GM19035 (cell line): Measurements from ENCODE around the gene ME1.
"Not testable (repeated sequence)": the region's sequence is repeated elsewhere in the genome, so short reads cannot be mapped to it uniquely, and the experiment has no call there.

Experiments used
- ATAC-seq: cut with Tn5 transposase; IDR thresholded peaks from one replicate; pipeline ENCODE4 v1.9.1; 2021; ENCODE audit not compliant: unreplicated experiment

ME1 gene

DNA sequence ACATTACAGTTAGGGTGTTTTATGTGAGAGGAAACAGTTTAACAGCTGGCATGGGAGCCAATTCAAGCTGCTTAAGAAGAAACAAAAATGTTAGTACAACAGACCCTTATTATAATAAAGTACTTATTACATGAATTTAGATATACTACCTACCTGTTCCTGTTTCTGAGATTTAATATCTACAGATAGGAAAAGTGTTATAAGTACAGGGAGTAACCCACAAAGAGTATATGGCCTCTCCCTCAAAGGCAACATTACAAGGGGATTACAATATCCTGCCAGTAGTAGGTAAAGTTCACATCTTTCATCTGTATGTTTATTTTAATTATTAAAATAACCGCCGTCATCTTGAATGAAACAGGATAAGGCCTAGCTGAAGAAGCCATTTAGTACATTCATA is 1.8 kb upstream of the ME1 start:
- ATAC-seq: no peak

DNA sequence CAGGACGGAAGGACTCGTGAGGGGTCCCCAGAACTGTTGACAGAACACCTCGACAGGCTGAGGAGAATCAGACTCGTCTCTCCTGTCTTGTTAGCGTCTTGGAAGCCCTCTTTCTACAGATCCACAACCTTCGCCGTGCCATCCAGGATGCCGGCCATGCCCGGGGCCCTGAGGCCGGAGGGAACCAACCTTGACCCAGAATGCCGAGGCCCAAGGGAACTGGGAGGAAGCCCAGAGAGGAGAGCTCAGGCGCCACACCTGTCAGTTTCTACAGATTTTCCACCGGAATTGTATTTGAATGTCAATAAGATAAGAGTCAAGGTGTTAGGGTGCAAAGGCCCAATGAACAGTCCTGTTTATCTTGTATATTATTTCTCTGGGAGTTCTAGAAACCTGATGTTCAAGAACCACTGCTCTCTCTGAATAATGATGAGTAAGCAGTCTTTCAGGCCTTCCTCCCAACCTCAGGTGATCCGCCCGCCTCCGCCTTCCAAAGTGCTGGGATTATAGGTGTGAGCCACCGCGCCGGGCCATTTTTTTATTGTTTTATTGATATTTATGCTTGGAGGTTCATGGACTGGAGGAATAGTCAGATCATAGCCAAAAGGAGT is 799 bp upstream of the ME1 start:
- no peak for ATAC-seq

DNA sequence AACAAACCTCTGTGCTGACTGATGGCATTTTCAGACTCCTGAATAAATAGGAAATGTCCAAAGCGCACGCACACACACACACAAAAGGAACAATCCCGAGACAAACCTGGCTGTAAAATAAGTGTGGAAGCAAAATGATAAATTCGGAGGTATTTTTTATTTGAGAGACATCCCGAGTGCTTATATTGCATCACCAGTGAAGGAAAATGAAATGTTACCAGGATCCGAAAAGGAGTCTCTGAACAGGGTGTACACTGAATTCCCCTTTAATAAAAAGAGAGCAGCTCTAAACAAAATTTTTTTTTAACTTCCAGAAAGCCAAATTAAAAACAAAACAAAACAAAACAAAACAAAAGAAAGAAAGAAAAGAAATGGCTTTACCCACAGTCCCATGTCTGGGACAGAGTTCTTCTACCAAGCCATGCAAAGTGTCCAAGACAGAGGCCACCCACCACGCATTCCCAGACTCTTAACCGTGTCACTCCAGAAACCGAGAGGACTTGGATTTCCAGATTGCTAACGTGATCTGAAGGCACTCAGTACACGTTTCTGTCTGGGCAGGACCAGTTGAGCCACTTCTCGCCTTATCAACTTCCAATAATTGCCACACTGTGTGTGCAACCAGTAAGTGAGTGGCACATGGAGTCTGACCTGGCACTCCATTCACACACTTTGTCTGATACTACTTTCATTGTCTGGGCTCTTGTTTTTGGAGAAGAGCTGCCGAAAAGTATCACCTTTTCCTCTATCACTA is 817 bp downstream of the ME1 start:
- ATAC-seq: no peak

DNA sequence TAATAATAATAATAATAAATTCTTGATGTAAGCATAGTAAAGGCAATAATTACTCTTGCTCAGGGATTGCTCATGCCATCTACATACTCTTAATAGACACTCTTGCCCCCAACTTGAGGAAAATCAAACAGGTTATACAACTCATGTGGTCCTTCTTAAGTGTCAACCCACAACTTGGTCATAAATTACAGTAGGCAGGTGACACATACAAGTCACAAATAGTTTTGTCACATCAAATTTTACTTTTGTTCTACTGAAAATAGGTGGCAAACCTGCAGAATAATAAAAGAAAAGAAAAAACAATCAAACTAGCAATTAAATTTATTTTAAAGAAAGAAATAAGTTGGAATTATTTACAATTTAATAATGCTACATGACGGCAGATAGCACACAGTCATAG is 1.6 kb downstream of the ME1 start:
- ATAC-seq: no peak

- ATAC-seq: no peak
Observed at GRCh38 chr6:83424392-83425018, 6.3 kb downstream of the ME1 start.

- peak; percentile 55 for ATAC-seq
Observed at GRCh38 chr6:83417880-83418663, 12.8 kb downstream of the ME1 start.

- no peak for ATAC-seq
Observed at GRCh38 chr6:83413068-83413467, 17.8 kb downstream of the ME1 start.

GRCh38 chr6:83411731-83412130 is 19.1 kb downstream of the ME1 start:
- no peak for ATAC-seq

DNA sequence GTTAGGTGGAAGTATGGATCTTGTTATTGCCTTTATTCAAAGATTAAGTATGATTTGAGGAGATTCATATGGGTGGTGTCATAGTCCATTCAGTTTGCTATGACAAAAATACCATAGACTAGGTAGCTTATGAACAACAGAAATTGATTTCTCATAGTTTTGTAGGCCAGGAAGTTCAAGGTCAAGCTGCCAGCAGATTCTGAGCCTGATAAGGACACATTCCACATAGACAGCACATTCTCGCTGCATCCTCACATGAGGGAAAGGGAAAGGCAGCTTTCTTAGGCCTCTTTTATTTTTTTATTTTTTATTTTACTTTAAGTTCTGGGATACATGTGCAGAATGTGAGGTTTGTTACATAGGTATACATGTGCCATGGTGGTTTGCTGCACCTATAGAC is 27.7 kb downstream of the ME1 start:
- ATAC-seq: no peak

DNA sequence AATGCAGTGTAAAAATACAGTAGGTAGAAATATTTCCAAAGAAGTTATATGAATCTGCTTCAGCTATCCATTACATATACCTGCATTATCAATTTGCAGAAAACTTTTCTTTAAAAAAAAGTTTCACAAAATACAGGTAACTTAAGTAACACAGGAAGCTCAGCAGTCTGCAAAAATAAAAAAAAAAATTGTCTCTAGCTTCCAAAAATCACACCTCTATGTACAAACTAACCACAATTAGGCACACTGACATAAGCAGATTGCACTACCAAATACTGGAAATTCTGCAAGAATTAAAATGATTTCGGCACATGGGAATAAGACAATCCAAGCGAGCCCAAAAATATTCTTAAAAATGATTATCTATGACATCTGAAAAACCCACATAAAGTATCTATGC is 41.2 kb downstream of the ME1 start:
- ATAC-seq: no peak

DNA sequence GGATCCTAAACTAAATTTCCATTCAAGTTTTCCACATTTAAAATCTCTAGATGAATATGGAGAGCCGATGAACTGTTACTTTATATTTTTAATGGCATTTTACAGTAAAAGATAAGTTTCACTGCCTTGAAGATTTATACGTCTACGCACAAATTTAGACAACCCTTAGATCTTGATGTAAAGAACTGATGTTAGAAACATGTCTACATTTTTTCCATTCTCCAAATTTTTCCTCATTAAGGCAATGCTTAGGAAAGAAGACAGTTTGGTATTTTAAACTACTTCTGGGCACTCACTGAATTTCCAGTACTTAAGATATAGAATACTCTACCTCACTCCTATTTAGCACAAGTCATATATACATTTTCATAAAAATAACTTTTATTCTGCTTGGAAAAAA is 45.4 kb downstream of the ME1 start:
- ATAC-seq: no peak

GRCh38 chr6:83384751-83385150 is 46.1 kb downstream of the ME1 start:
- no peak for ATAC-seq

- ATAC-seq: no peak
Observed at GRCh38 chr6:83381949-83382348, 48.9 kb downstream of the ME1 start.

DNA sequence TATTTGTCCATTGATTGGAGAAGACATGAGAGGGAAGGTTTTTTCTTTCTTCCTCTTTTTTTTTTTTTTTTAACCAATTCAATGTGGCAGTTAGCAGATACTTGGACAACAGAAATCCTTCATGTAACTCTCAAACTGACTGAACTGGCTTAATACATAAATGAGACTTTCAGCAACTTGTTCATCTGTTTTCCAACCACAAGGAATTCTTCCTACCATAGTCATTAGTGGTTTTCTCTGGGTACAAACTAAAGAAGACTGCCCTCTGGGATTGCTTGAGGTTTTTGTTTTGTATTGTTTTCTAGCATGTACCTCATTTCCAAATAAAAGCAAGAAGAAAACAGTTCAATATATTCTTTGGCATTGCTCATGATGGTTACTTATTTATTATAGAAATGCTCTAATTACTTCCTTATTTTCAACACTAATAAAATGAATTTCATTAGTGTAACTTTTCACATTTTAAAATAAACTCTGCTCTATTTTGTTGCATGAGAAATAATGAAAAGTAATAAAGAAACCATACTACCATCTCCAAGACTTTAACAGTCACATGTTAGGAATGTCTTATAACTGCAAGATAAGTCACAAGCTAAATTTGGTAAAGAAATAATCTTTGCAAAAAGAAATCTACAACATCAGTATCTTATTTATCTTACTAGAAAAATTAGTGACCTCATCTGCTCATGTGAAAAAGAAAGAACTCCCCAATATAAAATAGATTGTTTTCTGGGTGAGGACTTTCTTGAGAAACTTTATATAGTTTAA is 52.0 kb downstream of the ME1 start:
- ATAC-seq: no peak

GRCh38 chr6:83371423-83371822 is 59.4 kb downstream of the ME1 start:
- ATAC-seq: no peak

- no peak for ATAC-seq
Observed at GRCh38 chr6:83370567-83370966, 60.3 kb downstream of the ME1 start.

DNA sequence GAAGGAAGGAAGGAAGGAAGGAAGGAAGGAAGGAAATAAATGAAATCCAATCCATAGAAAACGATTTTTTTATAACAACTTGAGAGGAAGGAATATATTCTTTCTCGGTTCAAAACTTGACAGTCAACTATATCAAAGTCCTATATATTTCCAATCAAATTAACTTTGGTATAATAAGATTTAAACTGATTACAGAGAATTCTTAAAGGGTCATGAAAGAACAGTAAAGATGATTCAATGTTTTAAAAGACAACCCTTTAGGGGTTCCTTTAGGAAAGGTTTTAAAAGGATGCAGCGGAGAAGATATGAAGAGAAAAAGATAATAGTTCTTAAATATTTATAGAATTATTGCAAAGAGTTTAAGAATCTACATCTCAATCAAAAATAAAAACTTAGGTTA is 61.2 kb downstream of the ME1 start:
- ATAC-seq: no peak

GRCh38 chr6:83368577-83368976 is 62.3 kb downstream of the ME1 start:
- no peak for ATAC-seq

DNA sequence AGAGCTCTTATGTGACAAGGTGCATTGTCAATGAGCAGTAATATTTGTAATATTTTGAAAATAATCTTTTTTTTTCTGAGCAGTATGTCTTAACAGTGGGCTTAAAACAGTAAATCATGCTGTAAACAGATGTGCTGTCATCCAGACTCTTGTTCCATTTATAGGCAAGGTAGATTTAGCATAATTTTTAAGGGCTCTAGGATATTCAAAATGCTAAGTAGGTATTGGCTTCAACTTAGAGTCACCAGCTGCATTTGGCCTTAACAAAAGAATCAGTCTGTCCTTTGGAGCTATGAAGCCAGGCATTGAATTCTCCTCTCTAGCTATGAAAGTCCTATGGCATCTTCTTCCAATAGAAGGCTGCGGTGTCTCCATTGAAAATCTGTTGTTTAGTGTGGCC is 63.7 kb downstream of the ME1 start:
- no peak for ATAC-seq

- ATAC-seq: no peak
Observed at GRCh38 chr6:83365931-83366330, 64.9 kb downstream of the ME1 start.

- not testable (repeated sequence) for ATAC-seq
Observed at GRCh38 chr6:83362349-83362748, 68.5 kb downstream of the ME1 start.
